Spinal cord (tissue), 10 donors: ENCODE results near the gene VAPA. TPM values are rescaled to one million over a fixed set of nuclear protein-coding genes. Genes with fewer than 3 reads are reported as not detected.

Source experiments
- DNase-seq, 6 donors: peaks; one replicate each; pipeline versions ENCODE4 v3.0.0 to v3.0.0-alpha.2; 2013 to 2015; ENCODE audit warnings: low spot score in 6 of 6, low read depth in 4 of 6
- H3K27ac ChIP-seq: one replicate; pipeline ENCODE4 v1.5.1; 2013; ENCODE audit warnings: low read depth, low read length, control low read depth
- H3K27me3 ChIP-seq: one replicate; pipeline ENCODE4 v1.6.1; 2013; ENCODE audit warnings: low read length; ENCODE audit not compliant: control insufficient read depth, insufficient read depth
- H3K36me3 ChIP-seq: one replicate; pipeline ENCODE4 v1.6.1; 2013; ENCODE audit warnings: low read length; ENCODE audit not compliant: control insufficient read depth, insufficient read depth
- H3K4me1 ChIP-seq: one replicate; pipeline ENCODE4 v1.6.1; 2013; ENCODE audit warnings: low read length; ENCODE audit not compliant: control insufficient read depth, insufficient read depth
- H3K4me3 ChIP-seq: one replicate; pipeline ENCODE4 v1.5.1; 2013; ENCODE audit warnings: low read depth, low read length, control low read depth
- H3K9me3 ChIP-seq: one replicate; pipeline ENCODE4 v1.6.1; 2013; ENCODE audit warnings: low read length; ENCODE audit not compliant: control insufficient read depth, insufficient read depth
- WGBS: methylation state at CpG from one replicate; pipeline ENCODE4 v1.1.5; 2013; ENCODE audit warnings: missing lambda C conversion rate; ENCODE audit not compliant: insufficient coverage; 5-methylcytosine and 5-hydroxymethylcytosine counted together
- polyA plus RNA-seq, 2 donors: library from polyadenylated mRNA; unstranded; fragments of 120-200 nt; gene quantifications; one replicate each; pipeline ENCODE4 v1.2.1, GENCODE V29; 2013; ENCODE audit not compliant: insufficient read length in 2 of 2
- total RNA-seq, 2 donors: library from RNA; depleted of rRNA in 1 of 2; stranded (reverse); fragments of 120-200 nt in 1 of 2; fragments of >200 nt in 1 of 2; gene quantifications; one replicate each; pipeline versions ENCODE4 v1.2.3 to v1.2.4, GENCODE V29; 2013 to 2014
- donor health status: healthy.

The VAPA gene
- total and polyA plus RNA-seq, 4 donors, result 259 to 313 (median 270) TPM

GRCh38 chr18:9871244-9871746, 42.5 kb upstream of the VAPA start:
- DNase-seq, result no peak
- H3K36me3 ChIP-seq, result no peaks in the 10 kb centered on the region
- peaks cover 3% of the 10 kb centered on the region for H3K4me1 ChIP-seq
- H3K4me3 ChIP-seq, result no peak overlapping the region
- H3K27ac ChIP-seq, result no peak overlapping the region
- WGBS, result 92% methylated on average over 4 of the region's 6 CpGs
- no peaks in the 10 kb centered on the region for H3K9me3 ChIP-seq
- H3K27me3 ChIP-seq, result no peaks in the 10 kb centered on the region

DNA sequence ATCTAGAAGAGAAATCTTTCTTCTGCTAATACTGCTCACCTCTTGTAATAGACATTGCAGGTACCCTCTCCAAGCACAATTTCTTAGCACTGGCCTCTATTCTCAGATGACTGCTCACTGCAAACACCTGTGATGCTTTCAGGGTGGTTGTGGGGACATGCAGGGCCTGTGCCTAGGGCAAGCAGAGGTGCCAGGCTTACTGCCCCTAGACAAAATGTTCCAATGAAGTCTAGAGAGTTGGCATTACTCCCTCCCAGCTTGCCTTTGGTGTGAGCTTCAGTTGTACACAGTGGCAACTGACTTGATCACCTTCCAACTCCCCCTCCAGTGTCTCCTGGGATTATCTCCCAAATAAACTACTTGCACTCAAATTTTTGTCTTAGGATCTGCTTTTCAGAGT, 41.0 kb upstream of the VAPA start:
- no peak for DNase-seq
- no peaks in the 10 kb centered on the region for H3K9me3 ChIP-seq
- H3K27me3 ChIP-seq, result no peaks in the 10 kb centered on the region
- peaks cover 3% of the 10 kb centered on the region for H3K4me1 ChIP-seq
- no peaks in the 10 kb centered on the region for H3K36me3 ChIP-seq
- H3K27ac ChIP-seq, result no peak overlapping the region
- H3K4me3 ChIP-seq, result no peak overlapping the region

GRCh38 chr18:9874728-9875127, 39.1 kb upstream of the VAPA start:
- peaks cover 3% of the 10 kb centered on the region for H3K4me1 ChIP-seq
- H3K27me3 ChIP-seq, result no peaks in the 10 kb centered on the region
- H3K4me3 ChIP-seq, result no peak overlapping the region
- no CpG with 5 or more reads among the region's 1 CpG for WGBS
- no peak for DNase-seq
- no peaks in the 10 kb centered on the region for H3K36me3 ChIP-seq
- no peak overlapping the region for H3K27ac ChIP-seq
- H3K9me3 ChIP-seq, result no peaks in the 10 kb centered on the region

DNA sequence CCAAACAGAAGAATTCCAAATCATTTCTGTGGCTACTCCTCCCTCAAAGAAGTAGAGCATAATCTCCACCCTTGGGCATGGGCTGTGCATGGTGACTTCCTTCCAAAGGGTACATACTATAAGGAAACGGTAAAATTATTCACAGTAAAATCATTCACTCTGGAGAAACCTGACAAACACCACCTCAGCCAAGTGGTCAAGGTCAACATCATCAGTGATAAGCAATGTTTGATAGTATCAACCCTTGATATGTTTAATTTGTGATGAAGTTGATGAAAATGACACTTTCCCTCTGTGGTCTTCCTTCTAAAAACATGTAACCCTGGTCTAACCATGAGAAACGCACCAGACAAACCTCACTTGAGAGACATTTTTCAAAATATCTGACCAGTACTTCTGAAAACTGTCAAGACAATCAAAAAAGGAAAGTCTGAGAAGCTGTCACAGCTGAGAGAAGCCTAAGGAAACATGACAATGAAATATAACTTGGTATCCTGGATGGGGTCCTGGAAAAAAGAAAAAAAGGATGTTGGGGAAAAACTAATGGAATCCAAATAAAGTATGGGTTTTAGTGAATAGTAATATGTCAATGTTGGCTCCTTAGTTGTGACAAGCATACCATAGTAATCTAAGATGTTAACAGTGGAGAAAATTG, 37.5 kb upstream of the VAPA start:
- no peaks in the 10 kb centered on the region for H3K36me3 ChIP-seq
- no peaks in the 10 kb centered on the region for H3K27me3 ChIP-seq
- H3K9me3 ChIP-seq, result no peaks in the 10 kb centered on the region
- H3K4me1 ChIP-seq, result no peaks in the 10 kb centered on the region
- no peak overlapping the region for H3K27ac ChIP-seq
- WGBS, result no CpG with 5 or more reads among the region's 2 CpGs
- no peak overlapping the region for H3K4me3 ChIP-seq
- DNase-seq, result no peak

- 98% methylated on average over 4 of the region's 9 CpGs for WGBS
- H3K27ac ChIP-seq, result no peak overlapping the region
- H3K36me3 ChIP-seq, result no peaks in the 10 kb centered on the region
- no peak for DNase-seq
- H3K4me1 ChIP-seq, result no peaks in the 10 kb centered on the region
- H3K4me3 ChIP-seq, result no peak overlapping the region
- no peaks in the 10 kb centered on the region for H3K9me3 ChIP-seq
- no peaks in the 10 kb centered on the region for H3K27me3 ChIP-seq
Observed at GRCh38 chr18:9876867-9877654, 36.8 kb upstream of the VAPA start.

DNA sequence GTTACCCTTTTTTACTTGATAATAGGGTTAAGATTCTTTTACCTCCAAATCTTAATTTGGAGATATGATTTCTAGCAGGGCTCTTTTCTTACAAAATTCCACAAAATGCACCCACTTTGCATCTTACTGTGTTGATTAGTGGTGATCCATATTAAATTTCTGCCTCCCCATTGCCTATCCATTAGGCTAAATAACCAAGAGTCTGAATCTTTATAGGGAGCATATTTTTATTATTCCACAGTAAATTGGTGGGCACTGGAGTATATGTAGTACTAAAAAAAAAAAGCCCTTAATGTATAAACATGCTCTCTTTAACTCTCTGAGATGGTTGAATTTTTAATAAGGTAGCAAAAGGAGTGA, 36.2 kb upstream of the VAPA start:
- Histone ChIP-seq H3K9me3 (no peaks in the 10 kb centered on the region), H3K36me3 (no peaks in the 10 kb centered on the region), H3K27me3 (no peaks in the 10 kb centered on the region), H3K4me3 (no peak overlapping the region), H3K27ac (no peak overlapping the region), H3K4me1 (no peaks in the 10 kb centered on the region)
- no peak for DNase-seq

DNA sequence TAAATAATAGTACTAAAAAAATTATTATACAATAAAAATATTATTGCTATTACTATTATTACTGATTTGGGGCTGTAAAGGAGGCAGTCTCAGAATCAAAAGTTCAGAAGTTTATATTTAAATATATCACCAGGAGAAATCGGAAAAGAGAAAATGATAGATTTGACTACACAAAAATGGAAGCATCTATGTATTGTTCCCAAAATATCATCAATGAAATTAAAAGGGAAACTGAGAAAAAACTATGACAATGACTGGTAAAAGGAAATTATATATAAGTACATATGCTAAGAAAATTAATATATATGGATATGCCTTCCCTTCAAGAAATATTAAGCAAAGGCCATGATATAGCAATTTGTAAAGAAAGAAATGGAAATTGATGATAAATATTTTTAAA, 35.7 kb upstream of the VAPA start:
- DNase-seq, result no peak
- Histone ChIP-seq H3K36me3 (no peaks in the 10 kb centered on the region), H3K9me3 (no peaks in the 10 kb centered on the region), H3K27ac (no peak overlapping the region), H3K4me3 (no peak overlapping the region), H3K27me3 (no peaks in the 10 kb centered on the region), H3K4me1 (no peaks in the 10 kb centered on the region)
- WGBS, result no CpG with 5 or more reads among the region's 1 CpG

DNA sequence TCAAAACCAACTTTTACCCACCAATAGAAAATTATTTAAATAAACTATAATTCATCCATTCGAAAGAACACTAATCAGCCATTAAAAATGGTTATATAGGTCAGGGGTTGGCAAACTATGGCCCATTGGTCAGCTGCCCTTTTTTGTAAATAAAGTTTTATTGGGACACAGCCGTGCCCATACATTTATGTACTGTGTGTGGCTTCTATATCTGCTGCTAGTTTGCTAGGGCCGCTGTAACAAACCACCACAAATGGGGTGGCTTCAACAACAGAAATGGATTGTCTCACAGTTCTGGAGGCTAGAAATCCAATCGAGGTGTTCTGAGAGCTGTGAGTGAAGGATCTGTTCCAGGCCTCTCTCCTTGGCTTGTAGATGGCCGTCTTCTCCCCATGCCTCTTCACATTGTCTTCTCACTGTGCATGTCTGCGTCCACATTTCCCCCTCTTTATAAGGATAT, 35.0 kb upstream of the VAPA start:
- Histone ChIP-seq H3K27ac (no peak overlapping the region), H3K4me1 (no peaks in the 10 kb centered on the region), H3K9me3 (no peaks in the 10 kb centered on the region), H3K36me3 (no peaks in the 10 kb centered on the region), H3K4me3 (no peak overlapping the region), H3K27me3 (no peaks in the 10 kb centered on the region)
- DNase-seq, result no peak
- WGBS, result 97% methylated on average over 5 of the region's 6 CpGs

DNA sequence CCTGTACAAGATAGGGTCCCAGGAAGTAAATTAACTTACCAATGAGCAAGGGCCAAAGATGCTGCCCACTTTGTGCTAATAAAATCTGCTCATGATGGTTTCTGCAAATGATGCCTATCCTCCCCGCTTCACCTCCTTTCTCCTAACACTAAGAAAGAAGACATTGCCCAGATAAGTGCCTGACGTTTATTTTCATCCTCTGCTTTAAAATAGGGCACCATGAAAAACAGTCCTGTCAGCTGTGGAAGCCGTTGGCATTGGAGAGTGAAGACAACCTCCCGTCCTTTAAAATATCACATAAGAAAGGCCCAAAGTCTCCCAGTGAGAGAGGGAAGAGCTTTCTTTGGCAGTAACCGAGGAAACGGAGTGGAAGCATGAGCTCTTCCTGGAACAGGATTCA, 29.7 kb upstream of the VAPA start:
- no peak for DNase-seq
- no peaks in the 10 kb centered on the region for H3K27me3 ChIP-seq
- H3K9me3 ChIP-seq, result no peaks in the 10 kb centered on the region
- H3K4me3 ChIP-seq, result no peak overlapping the region
- no peaks in the 10 kb centered on the region for H3K36me3 ChIP-seq
- WGBS, result 67% methylated on average over 2 of the region's 6 CpGs
- H3K4me1 ChIP-seq, result no peaks in the 10 kb centered on the region
- H3K27ac ChIP-seq, result no peak overlapping the region

DNA sequence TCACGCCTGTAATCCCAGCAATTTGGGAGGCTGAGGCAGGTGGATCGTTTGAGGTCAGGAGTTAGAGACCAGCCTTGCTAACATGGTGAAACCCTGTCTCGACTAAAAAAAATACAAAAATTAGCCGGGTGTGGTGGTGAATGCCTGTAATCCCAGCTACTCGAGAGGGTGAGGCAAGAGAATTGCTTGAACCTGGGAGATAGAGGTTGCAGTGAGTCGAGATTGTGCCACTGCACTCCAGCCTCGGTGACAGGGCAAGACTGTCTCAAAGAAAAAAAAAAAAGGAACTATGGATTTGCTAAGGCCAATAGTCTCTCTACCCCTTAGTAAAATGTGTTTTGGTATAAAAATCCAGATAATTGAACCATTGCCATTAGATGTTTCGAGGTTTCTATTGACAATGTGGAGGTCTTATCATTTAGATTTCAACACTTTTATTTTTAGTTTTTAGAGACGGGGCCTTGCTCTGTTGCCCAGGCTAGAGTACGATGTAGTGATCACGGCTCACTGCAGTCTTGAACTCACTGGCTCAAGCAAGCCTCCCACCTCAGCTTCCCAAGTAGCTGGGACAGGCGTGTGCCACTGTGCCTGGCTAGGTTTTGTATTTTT, 29.2 kb upstream of the VAPA start:
- no peak overlapping the region for H3K4me3 ChIP-seq
- 92% methylated on average over 8 of the region's 12 CpGs for WGBS
- no peak for DNase-seq
- no peaks in the 10 kb centered on the region for H3K4me1 ChIP-seq
- no peak overlapping the region for H3K27ac ChIP-seq
- no peaks in the 10 kb centered on the region for H3K9me3 ChIP-seq
- no peaks in the 10 kb centered on the region for H3K36me3 ChIP-seq
- H3K27me3 ChIP-seq, result no peaks in the 10 kb centered on the region
